Measurements from ENCODE around the gene ABCA4. TPM values are rescaled to one million over a fixed set of nuclear protein-coding genes. Genes with fewer than 3 reads are reported as not detected.
"Not testable (repeated sequence)": the region's sequence is repeated elsewhere in the genome, so short reads cannot be mapped to it uniquely, and the experiment has no call there.

The ABCA4 gene
- total RNA-seq, 1 donor from 2014 or later: 0.49 TPM

- TF ChIP-seq CTCF (IDR thresholded peaks at IDR 0.05) (no peak), POLR2AphosphoS5 (IDR thresholded peaks at IDR 0.05; ENCODE audit: insufficient read depth in 1 of 2, low read depth in 1 of 2) (no peak), POLR2A (IDR thresholded peaks at IDR 0.05) (no peak)
Measured at GRCh38 chr1:93959413-93959812, 161.5 kb downstream of the ABCA4 start.

GRCh38 chr1:93958726-93959100 lies 162.2 kb downstream of the ABCA4 start:
- intact Hi-C loops (cut with DNase I): no loop called here
- DNase-seq (ENCODE audit: extremely low spot score in 2 of 2): no peak

More at GRCh38 chr1:93959413-93959812, 161.5 kb downstream of the ABCA4 start:
- H3K4me3 ChIP-seq: no peak overlapping the region
- no peaks in the 10 kb centered on the region for H3K9me3 ChIP-seq
- no peak overlapping the region for H3K27ac ChIP-seq
- no peaks in the 10 kb centered on the region for H3K36me3 ChIP-seq
- DNase-seq (ENCODE audit: extremely low spot score in 2 of 2): no peak
- intact Hi-C loops (cut with DNase I): no loop called here
- no peaks in the 10 kb centered on the region for H3K27me3 ChIP-seq
- peaks cover 21% of the 10 kb centered on the region for H3K4me1 ChIP-seq

GRCh38 chr1:93958032-93958725 lies 162.8 kb downstream of the ABCA4 start:
- no peaks in the 10 kb centered on the region for H3K36me3 ChIP-seq
- no peaks in the 10 kb centered on the region for H3K27me3 ChIP-seq
- no peaks in the 10 kb centered on the region for H3K9me3 ChIP-seq
- no peak overlapping the region for H3K27ac ChIP-seq
- no peak overlapping the region for H3K4me3 ChIP-seq
- intact Hi-C loops (cut with DNase I): no loop called here
- peaks cover 17% of the 10 kb centered on the region for H3K4me1 ChIP-seq
- TF ChIP-seq CTCF (IDR thresholded peaks at IDR 0.05): no peak
- TF ChIP-seq POLR2A (IDR thresholded peaks at IDR 0.05): no peak
- no peak for TF ChIP-seq POLR2AphosphoS5 (IDR thresholded peaks at IDR 0.05; ENCODE audit: insufficient read depth in 1 of 2, low read depth in 1 of 2)
- DNase-seq (ENCODE audit: extremely low spot score in 2 of 2): no peak

More at GRCh38 chr1:93958726-93959100, 162.2 kb downstream of the ABCA4 start:
- TF ChIP-seq POLR2AphosphoS5 (IDR thresholded peaks at IDR 0.05; ENCODE audit: insufficient read depth in 1 of 2, low read depth in 1 of 2) (no peak), CTCF (IDR thresholded peaks at IDR 0.05) (no peak), POLR2A (IDR thresholded peaks at IDR 0.05) (no peak)
- no peaks in the 10 kb centered on the region for H3K36me3 ChIP-seq
- no peak overlapping the region for H3K4me3 ChIP-seq
- H3K4me1 ChIP-seq: peaks cover 18% of the 10 kb centered on the region
- H3K27ac ChIP-seq: no peak overlapping the region
- H3K27me3 ChIP-seq: no peaks in the 10 kb centered on the region
- H3K9me3 ChIP-seq: no peaks in the 10 kb centered on the region

- Histone ChIP-seq H3K36me3 (no peaks in the 10 kb centered on the region), H3K4me1 (peaks cover 4% of the 10 kb centered on the region), H3K27ac (no peak overlapping the region), H3K9me3 (no peaks in the 10 kb centered on the region), H3K4me3 (no peak overlapping the region), H3K27me3 (no peaks in the 10 kb centered on the region)
- intact Hi-C loops (cut with DNase I): no loop called here
- TF ChIP-seq CTCF (IDR thresholded peaks at IDR 0.05) (no peak), POLR2AphosphoS5 (IDR thresholded peaks at IDR 0.05; ENCODE audit: insufficient read depth in 1 of 2, low read depth in 1 of 2) (no peak), POLR2A (IDR thresholded peaks at IDR 0.05) (no peak)
- no peak for DNase-seq (ENCODE audit: extremely low spot score in 2 of 2)
Measured at GRCh38 chr1:93955765-93956164, 165.2 kb downstream of the ABCA4 start.

GRCh38 chr1:93947002-93947686 lies 173.8 kb downstream of the ABCA4 start:
- DNase-seq (ENCODE audit: extremely low spot score in 2 of 2); H3K36me3 ChIP-seq; H3K27ac ChIP-seq; H3K9me3 ChIP-seq; H3K4me3 ChIP-seq; H3K27me3 ChIP-seq; H3K4me1 ChIP-seq; intact Hi-C loops (cut with DNase I): not testable (repeated sequence)

Other genes with a start within 250 kb of the ABCA4 start
- 23.6 TPM for gene DNTTIP2, start 241.9 kb downstream of the ABCA4 start, total RNA-seq
- 8.1 TPM for gene GCLM, start 211.7 kb downstream of the ABCA4 start, total RNA-seq
- 27.3 TPM for gene ARHGAP29, start 116.4 kb upstream of the ABCA4 start, total RNA-seq